GM04504 (cell line): ENCODE measurements around the gene IVNS1ABP.
"Not testable (repeated sequence)": the region's sequence is repeated elsewhere in the genome, so short reads cannot be mapped to it uniquely, and the experiment has no call there.

ENCODE experiments used
- DNase-seq: peaks from one replicate; pipeline ENCODE4 v3.0.0-alpha.2; 2012; ENCODE audit warnings: low read depth

IVNS1ABP gene

DNA sequence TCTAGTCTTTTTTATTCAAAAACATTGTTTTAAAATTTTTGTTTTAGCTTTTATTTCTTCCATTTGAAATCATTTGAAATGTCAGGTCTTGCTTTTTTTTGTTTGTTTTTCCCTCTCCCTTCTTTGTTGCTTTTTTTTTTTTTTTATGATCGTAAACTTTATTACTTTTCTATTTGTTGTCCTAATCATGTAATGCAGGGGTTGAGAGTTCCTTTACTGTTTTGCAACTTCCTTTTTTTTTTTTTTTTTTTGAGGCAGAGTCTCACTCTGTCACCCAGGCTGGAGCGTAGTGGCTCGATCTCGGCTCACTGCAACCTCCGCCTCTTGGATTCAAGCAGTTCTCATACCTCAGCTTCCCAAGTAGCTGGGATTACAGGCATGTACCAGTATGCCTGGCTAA, 24.8 kb downstream of the IVNS1ABP start:
- no peak for DNase-seq

DNA sequence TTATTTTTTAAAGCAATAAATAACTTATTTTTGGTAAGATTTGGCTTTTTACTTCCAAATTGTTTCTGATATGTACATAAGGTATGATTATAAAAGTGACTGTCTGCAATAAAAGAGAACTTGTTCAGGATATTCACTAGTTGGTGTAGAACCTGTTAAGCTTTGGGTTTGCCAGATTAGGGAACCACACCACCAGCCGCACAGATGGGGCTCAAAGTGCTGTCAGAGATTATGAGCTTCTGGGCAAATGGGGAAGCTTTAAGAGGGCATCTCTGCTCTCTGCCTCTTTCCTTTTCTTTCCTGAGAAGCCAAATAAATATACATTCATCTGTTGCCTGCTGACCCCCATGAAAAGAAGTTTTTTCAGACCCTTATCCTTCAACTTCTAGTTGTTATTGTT, 25.4 kb downstream of the IVNS1ABP start:
- DNase-seq: no peak

DNA sequence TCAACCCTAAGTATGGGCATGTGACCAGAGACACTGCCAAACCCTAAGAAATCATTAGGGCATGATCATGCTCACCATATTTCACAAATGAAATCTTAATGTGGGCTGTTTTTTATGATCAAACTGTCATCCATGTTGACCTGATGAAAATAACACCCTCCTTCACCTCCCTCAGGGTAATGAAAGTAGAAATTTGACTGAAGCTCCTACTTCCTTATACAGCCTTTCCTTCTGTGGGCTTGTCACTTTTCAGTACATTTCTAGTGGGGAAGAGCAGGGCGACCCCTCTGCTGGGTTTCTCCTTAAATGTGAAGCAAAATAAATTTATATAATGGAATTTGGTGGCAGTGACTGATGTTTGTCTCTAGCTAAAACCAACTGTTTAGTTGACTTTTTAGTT, 25.9 kb downstream of the IVNS1ABP start:
- DNase-seq: no peak

DNA sequence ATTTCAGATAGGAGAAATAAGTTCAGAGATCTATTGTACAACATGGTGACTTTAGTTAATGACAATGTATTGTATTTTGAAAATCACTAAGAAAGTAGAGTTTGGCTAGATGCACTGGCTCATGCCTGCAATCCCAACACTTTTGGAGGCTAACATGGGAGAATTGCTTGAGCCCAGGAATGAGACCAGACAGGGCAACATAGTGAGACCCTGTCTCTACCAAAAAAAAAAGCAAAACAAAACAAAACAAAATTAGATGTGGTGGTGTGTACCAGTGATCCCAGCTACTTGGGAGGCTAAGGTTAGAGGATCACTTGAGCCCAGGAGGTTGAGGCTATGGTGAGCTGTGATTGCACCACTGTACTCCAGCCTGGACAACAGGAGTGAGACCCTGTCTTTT, 27.2 kb downstream of the IVNS1ABP start:
- no peak for DNase-seq

DNA sequence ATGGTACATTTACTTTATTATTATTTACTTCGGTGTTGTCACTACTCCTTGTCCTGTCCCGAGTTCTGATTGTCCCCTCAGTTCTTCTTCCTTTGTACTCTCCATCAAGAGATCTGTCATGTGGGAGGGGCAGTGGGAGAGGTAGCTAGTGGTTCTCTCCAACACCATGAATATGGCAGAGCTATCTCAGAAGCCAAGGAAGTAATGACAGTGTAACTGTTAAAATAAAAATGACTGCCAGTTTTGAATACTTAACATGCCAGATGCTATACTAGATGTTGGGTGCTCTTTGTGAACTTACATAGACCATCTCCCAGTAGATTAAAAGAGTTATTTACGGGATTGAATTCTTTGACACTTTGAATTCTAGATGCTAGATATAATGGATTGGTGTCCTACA, 28.6 kb downstream of the IVNS1ABP start:
- DNase-seq: no peak

GRCh38 chr1:185287451-185287850, 29.6 kb downstream of the IVNS1ABP start:
- DNase-seq: no peak

DNA sequence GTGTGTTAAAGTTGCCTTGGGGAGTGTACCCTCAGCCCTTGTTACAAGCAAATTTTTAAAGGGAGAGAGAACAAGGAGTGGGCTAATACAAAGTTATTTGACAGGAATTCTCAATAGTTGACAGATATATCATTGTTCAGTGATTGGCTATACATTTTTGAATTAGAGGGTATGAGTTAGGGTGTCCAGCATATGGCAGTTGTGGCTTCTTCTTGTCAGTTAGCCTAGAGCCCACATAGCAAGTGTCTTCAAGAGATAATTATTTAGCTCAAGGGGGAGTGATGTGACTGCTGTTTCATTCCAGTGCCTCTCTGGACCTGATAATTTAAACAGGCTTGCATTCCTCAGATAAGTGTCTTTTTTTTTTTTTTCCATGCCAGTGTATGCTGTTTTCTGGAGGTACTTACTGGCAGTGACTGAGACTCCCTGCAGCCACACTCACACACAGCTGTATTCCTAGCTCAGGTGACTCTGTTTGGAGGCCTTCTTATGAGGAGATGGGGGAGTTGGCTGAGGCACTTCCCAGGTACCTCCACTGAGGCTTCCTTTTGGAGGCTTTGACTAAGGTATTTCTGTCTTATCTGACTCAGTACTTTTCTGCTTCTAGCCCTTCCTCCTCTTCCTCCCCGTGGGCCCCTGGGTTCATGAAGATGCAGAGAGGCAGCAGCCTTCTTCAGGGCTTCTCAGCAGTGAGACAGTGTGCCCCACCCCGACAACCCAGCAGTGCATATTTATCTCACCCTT, 32.3 kb downstream of the IVNS1ABP start:
- no peak for DNase-seq

DNA sequence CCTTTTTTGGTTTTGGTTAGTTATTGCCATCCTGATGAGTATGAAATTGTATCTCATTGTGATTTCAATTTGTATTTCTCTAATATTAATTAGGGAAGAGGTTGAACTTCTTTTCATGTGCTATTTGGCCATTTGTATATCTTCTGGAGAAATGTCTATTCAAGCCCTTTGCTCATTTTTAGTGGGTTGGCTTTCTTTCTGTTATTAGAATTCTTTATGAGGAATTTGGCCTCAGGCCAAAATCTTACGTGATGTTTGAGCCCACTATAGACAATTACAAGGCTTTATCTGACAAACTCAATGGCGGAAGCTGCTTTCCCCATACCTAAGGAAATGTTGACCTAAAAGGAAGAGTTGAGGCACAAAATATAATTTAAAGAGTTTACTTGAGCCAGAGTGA, 32.9 kb downstream of the IVNS1ABP start:
- no peak for DNase-seq

GRCh38 chr1:185281245-185281644, 35.8 kb downstream of the IVNS1ABP start:
- DNase-seq: no peak

- DNase-seq: no peak
These were observed 36.5 kb downstream of the IVNS1ABP start for GRCh38 chr1:185280589-185280988.

- no peak for DNase-seq
These were observed 37.5 kb downstream of the IVNS1ABP start for GRCh38 chr1:185279571-185279970.

DNA sequence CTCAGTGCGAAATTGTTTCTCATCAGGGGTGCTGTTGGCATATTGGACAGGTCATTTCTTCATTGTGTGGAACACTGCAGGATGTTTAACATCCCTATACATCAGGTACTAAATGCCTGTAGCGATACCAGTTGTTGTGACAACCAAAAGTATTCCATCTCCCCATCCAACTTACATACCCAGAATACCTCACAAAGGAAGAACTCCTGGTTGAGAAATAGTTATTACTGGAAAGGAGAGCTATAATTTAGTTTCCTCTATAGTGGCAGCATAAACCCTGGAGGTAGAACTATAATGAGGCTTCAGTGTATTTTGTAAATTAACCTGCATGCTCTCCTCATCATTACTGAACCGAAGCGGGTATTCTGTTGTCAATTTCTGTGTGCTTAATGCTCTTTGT, 45.1 kb downstream of the IVNS1ABP start:
- DNase-seq: no peak

GRCh38 chr1:185268352-185268751, 48.7 kb downstream of the IVNS1ABP start:
- no peak for DNase-seq

DNA sequence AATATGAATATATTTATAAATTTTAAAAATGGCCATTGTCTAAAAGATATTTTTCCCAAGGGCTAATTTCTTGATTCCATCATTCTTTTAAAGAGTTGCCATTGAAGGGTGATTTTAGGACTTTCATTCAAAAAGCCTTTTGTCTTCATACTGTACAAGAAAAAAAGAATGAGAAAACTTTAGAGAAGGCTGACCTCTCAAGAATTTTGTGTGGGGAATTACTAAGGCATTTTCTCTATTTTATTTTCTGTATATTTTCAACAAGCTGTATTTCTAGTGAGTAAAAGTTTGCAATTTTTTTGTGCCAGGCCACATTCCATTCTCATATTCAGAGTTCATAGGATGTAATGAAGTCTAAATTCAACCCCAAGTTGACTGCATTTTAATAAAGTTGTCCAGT, 49.3 kb downstream of the IVNS1ABP start:
- DNase-seq: no peak

GRCh38 chr1:185267301-185267700, 49.7 kb downstream of the IVNS1ABP start:
- DNase-seq: no peak

- no peak for DNase-seq
These were observed 51.7 kb downstream of the IVNS1ABP start for GRCh38 chr1:185265314-185265713.

DNA sequence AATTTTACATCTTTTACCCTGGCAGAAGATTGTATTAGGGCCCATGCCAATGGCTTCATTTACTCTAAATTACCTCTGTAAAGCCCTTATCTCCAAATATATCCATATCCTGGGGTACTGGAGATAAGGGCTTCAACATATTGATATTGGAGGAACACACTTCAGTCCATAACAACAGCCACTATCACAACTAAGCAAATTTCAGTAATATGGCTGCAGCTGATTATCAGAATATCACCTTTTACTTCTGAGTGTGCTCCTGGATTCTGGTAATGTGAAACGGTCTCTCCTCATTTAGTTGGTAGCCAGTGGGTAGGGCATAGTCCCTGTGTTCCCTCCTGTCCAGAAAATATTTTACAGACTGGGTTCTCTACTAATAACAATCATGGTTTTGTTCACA, 53.3 kb downstream of the IVNS1ABP start:
- DNase-seq: no peak

- DNase-seq: no peak
These were observed 53.8 kb downstream of the IVNS1ABP start for GRCh38 chr1:185263292-185263691.

DNA sequence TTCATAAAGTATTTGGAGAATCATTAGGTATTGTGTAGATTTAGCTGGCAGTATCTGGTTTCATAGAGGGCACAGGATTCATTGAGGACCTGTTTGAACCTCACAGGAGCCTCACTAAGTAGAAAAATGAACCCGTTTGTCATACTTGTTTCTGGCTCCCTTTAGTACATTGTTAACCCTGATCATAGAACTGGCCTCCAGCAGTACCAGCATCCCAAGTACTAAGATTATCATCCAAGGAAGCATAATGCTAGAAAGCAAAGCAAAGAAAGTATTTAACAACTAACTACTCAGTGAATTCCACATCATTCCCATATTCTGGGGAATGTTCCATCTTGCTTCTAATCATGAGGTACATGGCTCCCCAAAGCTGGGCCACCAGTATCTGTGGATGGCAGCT, 54.9 kb downstream of the IVNS1ABP start:
- DNase-seq: no peak

DNA sequence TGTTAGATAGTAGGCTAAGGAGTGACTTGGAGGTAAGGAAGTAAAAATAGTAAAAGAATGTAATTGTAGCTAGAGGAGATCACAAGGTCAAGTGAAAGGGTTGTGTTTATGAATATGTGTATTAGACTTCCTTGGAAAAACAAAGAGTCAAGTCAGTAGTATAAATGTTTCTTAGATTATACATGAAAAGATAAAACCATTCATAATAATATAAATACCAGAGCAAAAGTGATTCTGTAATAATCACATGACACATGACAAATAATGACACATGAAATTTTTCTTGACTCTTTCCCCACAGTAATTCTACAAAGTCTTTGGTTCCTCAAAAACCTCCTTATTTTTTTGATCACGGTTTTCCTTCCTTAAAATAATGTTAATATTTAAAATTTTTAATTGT, 56.4 kb downstream of the IVNS1ABP start:
- DNase-seq: no peak

GRCh38 chr1:185258676-185259075, 58.4 kb downstream of the IVNS1ABP start:
- no peak for DNase-seq

GRCh38 chr1:185257950-185258208, 59.2 kb downstream of the IVNS1ABP start:
- no peak for DNase-seq

DNA sequence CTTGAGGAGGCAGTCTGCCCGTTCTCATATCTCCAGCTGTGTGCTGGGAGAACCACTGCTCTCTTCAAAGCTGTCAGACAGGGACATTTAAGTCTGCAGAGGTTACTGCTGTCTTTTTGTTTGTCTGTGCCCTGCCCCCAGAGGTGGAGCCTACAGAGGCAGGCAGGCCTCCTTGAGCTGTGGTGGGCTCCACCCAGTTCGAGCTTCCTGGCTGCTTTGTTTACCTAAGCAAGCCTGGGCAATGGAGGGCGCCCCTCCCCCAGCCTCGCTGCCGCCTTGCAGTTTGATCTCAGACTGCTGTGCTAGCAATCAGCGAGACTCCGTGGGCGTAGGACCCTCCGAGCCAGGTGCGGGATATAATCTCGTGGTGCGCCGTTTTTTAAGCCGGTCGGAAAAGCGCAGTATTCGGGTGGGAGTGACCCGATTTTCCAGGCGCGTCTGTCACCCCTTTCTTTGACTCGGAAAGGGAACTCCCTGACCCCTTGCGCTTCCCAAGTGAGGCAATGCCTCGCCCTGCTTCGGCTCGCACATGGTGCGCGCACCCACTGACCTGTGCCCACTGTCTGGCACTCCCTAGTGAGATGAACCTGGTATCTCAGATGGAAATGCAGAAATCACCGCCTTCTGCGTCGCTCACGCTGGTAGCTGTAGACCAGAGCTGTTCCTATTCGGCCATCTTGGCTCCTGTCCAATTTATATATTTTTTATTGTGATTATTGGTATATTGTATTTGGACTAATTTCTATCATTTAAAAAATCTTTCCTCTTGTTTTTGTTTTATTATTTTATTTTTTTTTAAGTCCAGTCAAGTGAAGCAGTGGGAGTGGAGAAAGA, 59.7 kb downstream of the IVNS1ABP start:
- not testable (repeated sequence) for DNase-seq

DNA sequence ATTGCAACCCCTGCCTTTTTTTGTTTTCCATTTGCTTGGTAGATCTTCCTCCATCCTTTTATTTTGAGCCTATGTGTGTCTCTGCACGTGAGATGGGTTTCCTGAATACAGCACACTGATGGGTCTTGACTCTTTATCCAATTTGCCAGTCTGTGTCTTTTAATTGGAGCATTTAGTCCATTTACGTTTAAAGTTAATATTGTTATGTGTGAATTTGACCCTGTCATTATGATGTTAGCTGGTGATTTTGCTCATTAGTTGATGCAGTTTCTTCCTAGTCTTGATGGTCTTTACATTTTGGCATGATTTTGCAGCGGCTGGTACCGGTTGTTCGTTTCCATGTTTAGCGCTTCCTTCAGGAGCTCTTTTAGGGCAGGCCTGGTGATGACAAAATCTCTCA, 61.4 kb downstream of the IVNS1ABP start:
- DNase-seq: not testable (repeated sequence)
